ENCODE measurements around the gene PLAC1. TPM values are rescaled to one million over a fixed set of nuclear protein-coding genes. Genes with fewer than 3 reads are reported as not detected.

PLAC1 gene
- total RNA-seq, 2 donors from 2014 or later, result not detected

GRCh38 chrX:134537179-134537955 lies 120.9 kb downstream of the PLAC1 start:
- no peaks in the 10 kb centered on the region for H3K4me1 ChIP-seq
- no peak overlapping the region for H3K9ac ChIP-seq (ENCODE audit: low read depth in 2 of 2, low read length in 2 of 2)

GRCh38 chrX:134533952-134534351 lies 124.3 kb downstream of the PLAC1 start:
- no peak overlapping the region for H3K27ac ChIP-seq
- H3K36me3 ChIP-seq, result no peaks in the 10 kb centered on the region
- H3K9me3 ChIP-seq, result no peaks in the 10 kb centered on the region
- no peak overlapping the region for H3K9ac ChIP-seq (ENCODE audit: low read depth in 2 of 2, low read length in 2 of 2)
- TF ChIP-seq CTCF (IDR thresholded peaks at IDR 0.05), result no peak
- no peaks in the 10 kb centered on the region for H3K27me3 ChIP-seq
- intact Hi-C loops (cut with DNase I), result no loop called here
- DNase-seq, result no peak
- H3K4me1 ChIP-seq, result no peaks in the 10 kb centered on the region
- no peak overlapping the region for H3K4me3 ChIP-seq

More at GRCh38 chrX:134537179-134537955, 120.9 kb downstream of the PLAC1 start:
- Histone ChIP-seq H3K9me3 (no peaks in the 10 kb centered on the region), H3K27me3 (no peaks in the 10 kb centered on the region), H3K36me3 (no peaks in the 10 kb centered on the region), H3K27ac (no peak overlapping the region), H3K4me3 (no peak overlapping the region)
- peak; percentile 68 for DNase-seq
- TF ChIP-seq CTCF (IDR thresholded peaks at IDR 0.05), result no peak
- intact Hi-C loops (cut with DNase I), result no loop called here

GRCh38 chrX:134533352-134533751 lies 124.9 kb downstream of the PLAC1 start:
- Histone ChIP-seq H3K4me1 (no peaks in the 10 kb centered on the region), H3K36me3 (no peaks in the 10 kb centered on the region), H3K27ac (no peak overlapping the region), H3K27me3 (no peaks in the 10 kb centered on the region), H3K9ac (ENCODE audit: low read depth in 2 of 2, low read length in 2 of 2) (no peak overlapping the region), H3K4me3 (no peak overlapping the region), H3K9me3 (no peaks in the 10 kb centered on the region)
- no peak for TF ChIP-seq CTCF (IDR thresholded peaks at IDR 0.05)
- no peak for DNase-seq
- intact Hi-C loops (cut with DNase I), result no loop called here

- no peaks in the 10 kb centered on the region for H3K36me3 ChIP-seq
- intact Hi-C loops (cut with DNase I), result no loop called here
- no peaks in the 10 kb centered on the region for H3K4me1 ChIP-seq
- TF ChIP-seq CTCF (IDR thresholded peaks at IDR 0.05), result no peak
- H3K4me3 ChIP-seq, result no peak overlapping the region
- DNase-seq, result no peak
- H3K27ac ChIP-seq, result no peak overlapping the region
- no peaks in the 10 kb centered on the region for H3K9me3 ChIP-seq
- H3K27me3 ChIP-seq, result no peaks in the 10 kb centered on the region
- no peak overlapping the region for H3K9ac ChIP-seq (ENCODE audit: low read depth in 2 of 2, low read length in 2 of 2)
These were observed 127.4 kb downstream of the PLAC1 start for GRCh38 chrX:134530845-134531244.

GRCh38 chrX:134529481-134529880 lies 128.8 kb downstream of the PLAC1 start:
- no peak overlapping the region for H3K4me3 ChIP-seq
- intact Hi-C loops (cut with DNase I), result loop anchor here (10.0 kb wide), 1 partner anchor 235 kb away; no protein-coding TSS in a partner anchor

More at GRCh38 chrX:134529481-134529880, 128.8 kb downstream of the PLAC1 start:
- Histone ChIP-seq H3K36me3 (no peaks in the 10 kb centered on the region), H3K4me1 (no peaks in the 10 kb centered on the region), H3K9me3 (no peaks in the 10 kb centered on the region), H3K27me3 (no peaks in the 10 kb centered on the region), H3K27ac (no peak overlapping the region), H3K9ac (ENCODE audit: low read depth in 2 of 2, low read length in 2 of 2) (peak overlapping the region in 1 of 2 donors; percentile 35)
- no peak for TF ChIP-seq CTCF (IDR thresholded peaks at IDR 0.05)
- DNase-seq, result no peak

Data from colonic mucosa (tissue), 4 donors.